Keratinocyte (primary cell): ENCODE data around the gene PDK1.

ENCODE experiments used
- EZH2 ChIP-seq: IDR thresholded peaks from one replicate; pipeline ENCODE4 v1.6.1; 2012; ENCODE audit warnings: inconsistent platforms, mild to moderate bottlenecking, low read length, moderate library complexity
- TF ChIP-seq, protein P1 (sequence below), 3 experiments: IDR thresholded peaks in 1 of 3; conservative IDR thresholded peaks in 1 of 3; optimal IDR thresholded peaks in 1 of 3; 2 replicates in 2 of 3; 3 replicates in 1 of 3; pipeline versions ENCODE3 to v1.5.1; 2011; ENCODE audit warnings: low read length in 3 of 3, mild to moderate bottlenecking in 3 of 3, moderate library complexity in 2 of 3, control low read depth in 1 of 3, inconsistent platforms in 1 of 3; ENCODE audit not compliant: insufficient read depth in 2 of 3; ENCODE audit errors: extremely low read depth in 1 of 3

DNA sequence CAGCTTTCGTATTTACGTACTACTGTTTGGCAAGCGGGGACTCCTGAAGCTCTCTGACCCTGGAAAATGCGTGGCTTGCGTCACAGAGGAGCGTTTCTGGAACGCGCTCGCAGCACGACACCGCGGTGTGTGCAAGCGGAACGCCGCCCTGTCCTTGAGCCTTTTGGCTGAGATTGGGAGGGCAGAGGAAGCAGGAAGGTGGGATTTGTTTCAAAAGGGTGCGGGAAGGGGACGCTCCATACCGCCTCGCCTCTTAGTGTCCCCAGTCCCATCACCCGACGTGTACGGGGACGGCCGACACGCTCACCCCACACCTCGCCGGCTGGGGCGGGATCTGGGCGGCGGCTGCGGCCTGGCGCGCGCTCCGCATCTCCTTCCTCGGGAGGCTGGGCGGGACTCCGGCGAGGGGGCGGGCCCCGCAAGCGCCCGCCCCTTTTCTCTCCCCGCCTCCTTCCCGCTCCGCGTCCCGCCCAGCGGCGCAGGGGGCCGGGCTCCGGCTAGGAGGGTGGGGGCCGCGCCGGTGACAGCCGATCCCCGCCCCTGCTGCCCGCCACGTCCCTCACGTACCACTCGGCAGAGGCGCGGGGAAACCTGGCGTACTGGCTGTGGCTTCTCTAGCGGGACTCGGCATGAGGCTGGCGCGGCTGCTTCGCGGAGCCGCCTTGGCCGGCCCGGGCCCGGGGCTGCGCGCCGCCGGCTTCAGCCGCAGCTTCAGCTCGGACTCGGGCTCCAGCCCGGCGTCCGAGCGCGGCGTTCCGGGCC is at the start of gene PDK1:
- TF ChIP-seq, protein P1, sequence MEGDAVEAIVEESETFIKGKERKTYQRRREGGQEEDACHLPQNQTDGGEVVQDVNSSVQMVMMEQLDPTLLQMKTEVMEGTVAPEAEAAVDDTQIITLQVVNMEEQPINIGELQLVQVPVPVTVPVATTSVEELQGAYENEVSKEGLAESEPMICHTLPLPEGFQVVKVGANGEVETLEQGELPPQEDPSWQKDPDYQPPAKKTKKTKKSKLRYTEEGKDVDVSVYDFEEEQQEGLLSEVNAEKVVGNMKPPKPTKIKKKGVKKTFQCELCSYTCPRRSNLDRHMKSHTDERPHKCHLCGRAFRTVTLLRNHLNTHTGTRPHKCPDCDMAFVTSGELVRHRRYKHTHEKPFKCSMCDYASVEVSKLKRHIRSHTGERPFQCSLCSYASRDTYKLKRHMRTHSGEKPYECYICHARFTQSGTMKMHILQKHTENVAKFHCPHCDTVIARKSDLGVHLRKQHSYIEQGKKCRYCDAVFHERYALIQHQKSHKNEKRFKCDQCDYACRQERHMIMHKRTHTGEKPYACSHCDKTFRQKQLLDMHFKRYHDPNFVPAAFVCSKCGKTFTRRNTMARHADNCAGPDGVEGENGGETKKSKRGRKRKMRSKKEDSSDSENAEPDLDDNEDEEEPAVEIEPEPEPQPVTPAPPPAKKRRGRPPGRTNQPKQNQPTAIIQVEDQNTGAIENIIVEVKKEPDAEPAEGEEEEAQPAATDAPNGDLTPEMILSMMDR (optimal IDR thresholded peaks at IDR 0.05 in 1 of 3, IDR thresholded peaks at IDR 0.05 in 1 of 3, conservative IDR thresholded peaks at IDR 0.05 in 1 of 3; ENCODE audit: extremely low read depth in 1 of 3, insufficient read depth in 2 of 3, low read length in 3 of 3) = no peak
- TF ChIP-seq EZH2 = no peak
